ENCODE measurements around the gene KRTAP9-4. TPM values are rescaled to one million over a fixed set of nuclear protein-coding genes. Genes with fewer than 3 reads are reported as not detected.

The KRTAP9-4 gene
- total RNA-seq, 2 experiments from 2014 or later, result not detected

DNA sequence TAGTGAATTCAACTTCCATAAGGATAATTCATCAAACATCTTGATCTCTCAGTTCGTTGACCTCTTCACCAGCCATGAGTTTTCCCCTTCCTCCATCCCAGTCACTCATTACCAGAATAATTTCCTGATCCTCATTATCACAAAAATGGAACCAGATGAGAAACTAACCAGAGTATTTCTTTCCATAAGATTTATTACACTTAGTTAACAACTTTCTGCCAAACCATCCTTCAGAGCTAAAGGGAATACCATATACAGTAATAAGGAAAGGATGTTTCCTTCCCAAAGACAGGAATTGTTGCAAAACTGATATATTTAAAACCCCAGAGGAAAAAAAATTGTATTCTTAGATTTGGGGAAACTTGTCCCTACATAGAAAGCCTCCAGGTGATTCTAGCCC lies 44.5 kb downstream of the KRTAP9-4 start:
- Mint-ChIP-seq H3K27me3 (peaks cover 4% of the 10 kb centered on the region), H3K9me3 (peaks cover 2% of the 10 kb centered on the region), H3K27ac (no peak overlapping the region), H3K36me3 (ENCODE audit: low read depth) (no peaks in the 10 kb centered on the region), H3K4me1 (ENCODE audit: low read depth) (no peaks in the 10 kb centered on the region), H3K4me3 (no peak overlapping the region)
- no peaks in the 10 kb centered on the region for H3K27me3 ChIP-seq (ENCODE audit: control insufficient read depth in 1 of 2, insufficient read depth in 2 of 2, low read length in 2 of 2)
- H3K36me3 ChIP-seq (ENCODE audit: insufficient read depth, low read length), result no peaks in the 10 kb centered on the region
- intact Hi-C loops (cut with DNase I, micrococcal nuclease), result loop anchor here in 1 of 2 experiments (5.0 kb wide), 1 partner anchor 42 kb away; no protein-coding TSS in a partner anchor
- DNase-seq (no peak), ATAC-seq (ENCODE audit: poor library complexity) (no peak)
- CTCF ChIA-PET, result no interaction called here
- POLR2A ChIA-PET, result no interaction called here
- H3K9me3 ChIP-seq (ENCODE audit: control insufficient read depth in 1 of 2, insufficient read depth in 1 of 2, low read length in 2 of 2), result no peaks in the 10 kb centered on the region
- no peak overlapping the region for H3K27ac ChIP-seq (ENCODE audit: low read depth in 1 of 2, low read length in 2 of 2)
- no peak overlapping the region for H3K4me3 ChIP-seq (ENCODE audit: low read length)
- no peaks in the 10 kb centered on the region for H3K4me1 ChIP-seq (ENCODE audit: insufficient read depth, low read length)
- TF ChIP-seq, protein P1, sequence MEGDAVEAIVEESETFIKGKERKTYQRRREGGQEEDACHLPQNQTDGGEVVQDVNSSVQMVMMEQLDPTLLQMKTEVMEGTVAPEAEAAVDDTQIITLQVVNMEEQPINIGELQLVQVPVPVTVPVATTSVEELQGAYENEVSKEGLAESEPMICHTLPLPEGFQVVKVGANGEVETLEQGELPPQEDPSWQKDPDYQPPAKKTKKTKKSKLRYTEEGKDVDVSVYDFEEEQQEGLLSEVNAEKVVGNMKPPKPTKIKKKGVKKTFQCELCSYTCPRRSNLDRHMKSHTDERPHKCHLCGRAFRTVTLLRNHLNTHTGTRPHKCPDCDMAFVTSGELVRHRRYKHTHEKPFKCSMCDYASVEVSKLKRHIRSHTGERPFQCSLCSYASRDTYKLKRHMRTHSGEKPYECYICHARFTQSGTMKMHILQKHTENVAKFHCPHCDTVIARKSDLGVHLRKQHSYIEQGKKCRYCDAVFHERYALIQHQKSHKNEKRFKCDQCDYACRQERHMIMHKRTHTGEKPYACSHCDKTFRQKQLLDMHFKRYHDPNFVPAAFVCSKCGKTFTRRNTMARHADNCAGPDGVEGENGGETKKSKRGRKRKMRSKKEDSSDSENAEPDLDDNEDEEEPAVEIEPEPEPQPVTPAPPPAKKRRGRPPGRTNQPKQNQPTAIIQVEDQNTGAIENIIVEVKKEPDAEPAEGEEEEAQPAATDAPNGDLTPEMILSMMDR (IDR thresholded peaks at IDR 0.05), result no peak

DNA sequence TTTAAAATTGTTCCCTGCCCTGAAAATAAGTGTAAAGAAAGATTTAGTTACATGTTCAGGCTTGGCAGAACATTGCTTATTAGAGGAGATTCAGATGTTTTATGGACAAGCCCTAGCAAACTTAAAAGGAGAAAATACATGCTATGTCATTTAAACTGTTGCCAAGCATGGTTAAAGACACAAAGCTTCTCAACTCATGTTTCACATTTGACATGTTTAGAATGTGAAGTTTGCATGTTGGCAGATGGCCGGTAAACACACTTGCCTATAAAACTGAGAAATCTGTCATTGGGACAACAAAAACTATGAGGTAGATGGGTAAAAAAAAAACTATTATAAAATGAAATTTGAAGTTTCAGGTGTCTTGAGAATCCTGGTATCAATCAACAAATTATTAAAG lies 47.4 kb downstream of the KRTAP9-4 start:
- H3K4me3 ChIP-seq (ENCODE audit: low read length), result no peak overlapping the region
- ChIA-PET CTCF (no interaction called here), POLR2A (no interaction called here)
- intact Hi-C loops (cut with DNase I, micrococcal nuclease), result no loop called here
- H3K27ac ChIP-seq (ENCODE audit: low read depth in 1 of 2, low read length in 2 of 2), result no peak overlapping the region
- Mint-ChIP-seq H3K27me3 (peaks cover 4% of the 10 kb centered on the region), H3K4me1 (ENCODE audit: low read depth) (peaks cover 9% of the 10 kb centered on the region), H3K36me3 (ENCODE audit: low read depth) (no peaks in the 10 kb centered on the region), H3K9me3 (peaks cover 4% of the 10 kb centered on the region), H3K4me3 (no peak overlapping the region), H3K27ac (no peak overlapping the region)
- H3K27me3 ChIP-seq (ENCODE audit: control insufficient read depth in 1 of 2, insufficient read depth in 2 of 2, low read length in 2 of 2), result no peaks in the 10 kb centered on the region
- H3K4me1 ChIP-seq (ENCODE audit: insufficient read depth, low read length), result no peaks in the 10 kb centered on the region
- H3K36me3 ChIP-seq (ENCODE audit: insufficient read depth, low read length), result no peaks in the 10 kb centered on the region
- no peak for DNase-seq
- H3K9me3 ChIP-seq (ENCODE audit: control insufficient read depth in 1 of 2, insufficient read depth in 1 of 2, low read length in 2 of 2), result peaks cover 0 to 3% of the 10 kb centered on the region in 2 experiments
- TF ChIP-seq, protein P1 (IDR thresholded peaks at IDR 0.05), result no peak
- ATAC-seq (ENCODE audit: poor library complexity), result no peak

- H3K9me3 Mint-ChIP-seq, result peaks cover 4% of the 10 kb centered on the region
- Histone ChIP-seq H3K4me3 (ENCODE audit: low read length) (no peak overlapping the region), H3K4me1 (ENCODE audit: insufficient read depth, low read length) (no peaks in the 10 kb centered on the region), H3K9me3 (ENCODE audit: control insufficient read depth in 1 of 2, insufficient read depth in 1 of 2, low read length in 2 of 2) (peaks cover 0 to 3% of the 10 kb centered on the region in 2 experiments), H3K27me3 (ENCODE audit: control insufficient read depth in 1 of 2, insufficient read depth in 2 of 2, low read length in 2 of 2) (no peaks in the 10 kb centered on the region), H3K27ac (ENCODE audit: low read depth in 1 of 2, low read length in 2 of 2) (no peak overlapping the region), H3K36me3 (ENCODE audit: insufficient read depth, low read length) (no peaks in the 10 kb centered on the region)
- peaks cover 13% of the 10 kb centered on the region for H3K4me1 Mint-ChIP-seq (ENCODE audit: low read depth)
- no peak overlapping the region for H3K27ac Mint-ChIP-seq
- intact Hi-C loops (cut with DNase I, micrococcal nuclease), result loop anchor here in 1 of 2 experiments (1.0 kb wide), 1 partner anchor 20 kb away; no protein-coding TSS in a partner anchor
- ChIA-PET POLR2A (interaction anchor here (1.4 kb wide), 1 partner anchor 10 kb away, joined by 3 read pairs; no protein-coding TSS in a partner anchor), CTCF (no interaction called here)
- ATAC-seq (ENCODE audit: poor library complexity) (no peak), DNase-seq (no peak)
- H3K4me3 Mint-ChIP-seq, result no peak overlapping the region
- peaks cover 4% of the 10 kb centered on the region for H3K27me3 Mint-ChIP-seq
- TF ChIP-seq, protein P1 (IDR thresholded peaks at IDR 0.05), result no peak
- H3K36me3 Mint-ChIP-seq (ENCODE audit: low read depth), result no peaks in the 10 kb centered on the region
Measured at GRCh38 chr17:41298458-41299135, 49.1 kb downstream of the KRTAP9-4 start.

Other genes starting within 250 kb of the KRTAP9-4 start
- gene KRTAP3-2, start 249.8 kb upstream of the KRTAP9-4 start, total RNA-seq, result not detected
- not detected for gene KRTAP3-1, start 240.6 kb upstream of the KRTAP9-4 start, total RNA-seq
- gene KRTAP1-5, start 222.5 kb upstream of the KRTAP9-4 start, total RNA-seq, result not detected
- gene KRTAP1-4, start 219.5 kb upstream of the KRTAP9-4 start, total RNA-seq, result not detected
- not detected for gene KRTAP1-3, start 214.8 kb upstream of the KRTAP9-4 start, total RNA-seq
- gene KRTAP1-1, start 208.2 kb upstream of the KRTAP9-4 start, total RNA-seq, result not detected
- gene KRTAP2-1, start 202.4 kb upstream of the KRTAP9-4 start, total RNA-seq, result not detected
- not detected for gene KRTAP2-2, start 194.5 kb upstream of the KRTAP9-4 start, total RNA-seq
- not detected for gene KRTAP2-3, start 189.6 kb upstream of the KRTAP9-4 start, total RNA-seq
- not detected for gene KRTAP2-4, start 183.8 kb upstream of the KRTAP9-4 start, total RNA-seq
- gene KRTAP4-7, start 165.5 kb upstream of the KRTAP9-4 start, total RNA-seq, result not detected
- not detected for gene KRTAP4-8, start 151.5 kb upstream of the KRTAP9-4 start, total RNA-seq
- not detected for gene KRTAP4-16, start 147.5 kb upstream of the KRTAP9-4 start, total RNA-seq
- not detected for gene KRTAP4-9, start 144.3 kb upstream of the KRTAP9-4 start, total RNA-seq
- not detected for gene KRTAP4-11, start 131.3 kb upstream of the KRTAP9-4 start, total RNA-seq
- not detected for gene KRTAP4-12, start 125.5 kb upstream of the KRTAP9-4 start, total RNA-seq
- gene KRTAP4-6, start 109.1 kb upstream of the KRTAP9-4 start, total RNA-seq, result not detected
- not detected for gene KRTAP4-5, start 99.9 kb upstream of the KRTAP9-4 start, total RNA-seq
- not detected for gene KRTAP4-4, start 88.9 kb upstream of the KRTAP9-4 start, total RNA-seq
- not detected for gene KRTAP4-3, start 81.5 kb upstream of the KRTAP9-4 start, total RNA-seq
- gene KRTAP4-2, start 71.5 kb upstream of the KRTAP9-4 start, total RNA-seq, result not detected
- gene KRTAP4-1, start 64.8 kb upstream of the KRTAP9-4 start, total RNA-seq, result not detected
- gene KRTAP9-1, start 59.8 kb upstream of the KRTAP9-4 start, total RNA-seq, result not detected
- not detected for gene KRTAP9-2, start 23.0 kb upstream of the KRTAP9-4 start, total RNA-seq
- gene KRTAP9-3, start 17.2 kb upstream of the KRTAP9-4 start, total RNA-seq, result not detected
- gene KRTAP9-8, start 11.7 kb upstream of the KRTAP9-4 start, total RNA-seq, result not detected
- not detected for gene KRTAP9-9, start 5.7 kb downstream of the KRTAP9-4 start, total RNA-seq
- gene KRTAP9-6, start 15.7 kb downstream of the KRTAP9-4 start, total RNA-seq, result not detected
- gene KRTAP9-7, start 26.0 kb downstream of the KRTAP9-4 start, total RNA-seq, result not detected
- gene KRTAP29-1, start 53.2 kb downstream of the KRTAP9-4 start, total RNA-seq, result not detected
- gene KRTAP16-1, start 59.6 kb downstream of the KRTAP9-4 start, total RNA-seq, result 1 to 10 TPM; 1.0 to 1.1 TPM
- gene KRTAP17-1, start 66.0 kb downstream of the KRTAP9-4 start, total RNA-seq, result not detected
- gene KRT33A, start 101.1 kb downstream of the KRTAP9-4 start, total RNA-seq, result not detected
- gene KRT33B, start 120.1 kb downstream of the KRTAP9-4 start, total RNA-seq, result not detected
- not detected for gene KRT34, start 132.6 kb downstream of the KRTAP9-4 start, total RNA-seq
- not detected for gene KRT31, start 147.9 kb downstream of the KRTAP9-4 start, total RNA-seq
- gene KRT37, start 174.9 kb downstream of the KRTAP9-4 start, total RNA-seq, result not detected
- not detected for gene KRT38, start 191.3 kb downstream of the KRTAP9-4 start, total RNA-seq
- gene KRT32, start 217.7 kb downstream of the KRTAP9-4 start, total RNA-seq, result not detected
- gene KRT35, start 231.5 kb downstream of the KRTAP9-4 start, total RNA-seq, result not detected
- gene KRT36, start 240.2 kb downstream of the KRTAP9-4 start, total RNA-seq, result not detected

All from CD4-positive, alpha-beta T cell (primary cell).